Activated CD4-positive, alpha-beta T cell treated with anti-CD3 and anti-CD28 coated beads, Interleukin-2, amount 10 ng/mL, durations not matched to agents 7 days and 5 days (primary cell): ENCODE results near the gene OR2W1. TPM values are rescaled to one million over a fixed set of nuclear protein-coding genes. Genes with fewer than 3 reads are reported as not detected.

ENCODE experiments used
- CTCF ChIA-PET: fragments of 350-600 bp; sonication (Branson Sonifier 250); formaldehyde crosslinking; loops from one replicate; lab custom pipeline; 2021; ENCODE audit warnings: antibody characterized with exemption; lab: Charles Lee
- POLR2A ChIA-PET: fragments of 350-600 bp; sonication (Branson Sonifier 250); formaldehyde crosslinking; loops from one replicate; lab custom pipeline; 2021; ENCODE audit warnings: antibody characterized with exemption; lab: Charles Lee
- DNase-seq: peaks from one replicate; pipeline ENCODE4 v3.0.0-alpha.2; 2020
- H3K27ac Mint-ChIP-seq: one replicate; pipeline ENCODE4 v1.8.0; 2021; ENCODE audit warnings: mild to moderate bottlenecking, moderate library complexity, mixed read lengths
- H3K27me3 Mint-ChIP-seq: one replicate; pipeline ENCODE4 v1.8.0; 2021; ENCODE audit warnings: mixed read lengths
- H3K36me3 Mint-ChIP-seq: one replicate; pipeline ENCODE4 v1.8.0; 2021; ENCODE audit warnings: low read depth, mixed read lengths
- H3K4me1 Mint-ChIP-seq: one replicate; pipeline ENCODE4 v1.8.0; 2021; ENCODE audit warnings: mixed read lengths
- H3K4me3 Mint-ChIP-seq: one replicate; pipeline ENCODE4 v1.8.0; 2021; ENCODE audit warnings: mild to moderate bottlenecking, moderate library complexity, mixed read lengths
- H3K9me3 Mint-ChIP-seq: one replicate; pipeline ENCODE4 v1.8.0; 2021; ENCODE audit warnings: mixed read lengths
- total RNA-seq, 2 experiments: library from RNA; stranded (reverse); gene quantifications; one replicate each; pipeline ENCODE4 v1.2.3, GENCODE V29; 2021

Gene OR2W1
- total RNA-seq, 2 experiments from 2014 or later, result not detected

- DNase-seq, result no peak
- H3K4me3 Mint-ChIP-seq, result peak overlapping the region; percentile 84
- CTCF ChIA-PET, result interaction anchor here (1.0 kb wide), 1 partner anchor 154 kb away, joined by 3 read pairs; no protein-coding TSS in a partner anchor
- peaks cover 18% of the 10 kb centered on the region for H3K4me1 Mint-ChIP-seq
- H3K9me3 Mint-ChIP-seq, result peaks cover 3% of the 10 kb centered on the region
- no peak overlapping the region for H3K27ac Mint-ChIP-seq
- POLR2A ChIA-PET, result no interaction called here
- H3K27me3 Mint-ChIP-seq, result peaks cover 45% of the 10 kb centered on the region
- peaks cover 6% of the 10 kb centered on the region for H3K36me3 Mint-ChIP-seq
These were observed 27.6 kb downstream of the OR2W1 start for GRCh38 chr6:29017428-29017802.

DNA sequence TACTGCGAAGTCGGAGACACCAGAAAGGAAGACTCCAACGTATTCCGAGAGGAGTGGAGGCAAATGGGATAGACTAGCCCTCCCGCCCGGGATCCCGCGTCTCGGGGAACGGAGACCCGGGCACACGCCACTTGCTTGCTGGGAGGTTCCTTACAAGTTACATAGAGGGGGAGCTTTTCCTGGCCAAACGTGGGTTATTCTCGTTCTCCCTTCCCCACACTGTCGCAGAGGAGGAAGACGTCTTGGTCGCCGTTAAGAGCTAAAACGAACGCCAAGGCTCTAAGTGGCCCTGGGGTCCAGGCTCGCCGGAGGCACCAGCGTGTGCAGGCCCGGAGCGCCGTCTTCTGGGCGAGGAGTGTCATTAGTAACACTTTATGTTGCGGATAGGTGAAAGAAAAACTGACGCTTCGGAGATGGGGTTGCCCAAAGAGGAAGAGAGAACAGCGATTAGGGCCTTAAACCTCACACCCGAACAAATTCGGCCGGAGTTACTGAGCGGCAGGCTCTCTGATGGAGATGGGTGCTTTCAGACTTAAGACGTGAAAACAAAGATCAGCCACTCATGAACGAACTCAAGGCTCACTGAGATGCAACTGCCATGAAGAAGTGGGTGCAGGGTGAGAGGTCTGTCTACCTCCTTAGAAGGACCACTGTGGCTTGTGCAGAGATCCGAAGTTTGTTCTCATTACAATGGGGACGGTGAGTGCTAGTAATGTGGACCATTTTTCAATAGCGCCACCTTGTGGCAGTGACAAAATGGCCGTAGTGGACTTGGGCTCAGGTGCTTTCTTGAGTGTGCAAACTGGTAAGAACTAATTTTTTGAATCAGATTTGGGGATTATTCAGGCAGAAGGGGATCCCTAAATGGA is 28.2 kb downstream of the OR2W1 start:
- POLR2A ChIA-PET, result interaction anchor here (0.6 kb wide), 1 partner anchor 32 kb away, joined by 4 read pairs; no protein-coding TSS in a partner anchor
- peaks cover 40% of the 10 kb centered on the region for H3K27me3 Mint-ChIP-seq

GRCh38 chr6:29014729-29015608 is 30.0 kb downstream of the OR2W1 start:
- Mint-ChIP-seq H3K9me3 (peaks cover 3% of the 10 kb centered on the region), H3K4me3 (peak overlapping the region; percentile 84), H3K27ac (no peak overlapping the region), H3K27me3 (peaks cover 35% of the 10 kb centered on the region), H3K36me3 (peaks cover 8% of the 10 kb centered on the region), H3K4me1 (peaks cover 31% of the 10 kb centered on the region)
- DNase-seq, result no peak
- POLR2A ChIA-PET, result interaction anchor here (0.9 kb wide), 1 partner anchor 179 kb away, joined by 4 read pairs; no protein-coding TSS in a partner anchor
- CTCF ChIA-PET, result interaction anchor here (0.9 to 6.5 kb wide), 12 partner anchors 14 to 425 kb away, joined by 3 to 72 read pairs (median 6); no protein-coding TSS in a partner anchor

More for the DNA sequence above, 28.2 kb downstream of the OR2W1 start:
- Mint-ChIP-seq H3K27ac (peak overlapping the region; percentile 89), H3K4me3 (peak overlapping the region; percentile 84), H3K36me3 (peaks cover 6% of the 10 kb centered on the region), H3K9me3 (peaks cover 3% of the 10 kb centered on the region), H3K4me1 (peaks cover 22% of the 10 kb centered on the region)
- CTCF ChIA-PET, result interaction anchor here (0.7 to 6.5 kb wide), 17 partner anchors 9 to 427 kb away, joined by 3 to 72 read pairs (median 4); no protein-coding TSS in a partner anchor
- peak; percentile 89 for DNase-seq

DNA sequence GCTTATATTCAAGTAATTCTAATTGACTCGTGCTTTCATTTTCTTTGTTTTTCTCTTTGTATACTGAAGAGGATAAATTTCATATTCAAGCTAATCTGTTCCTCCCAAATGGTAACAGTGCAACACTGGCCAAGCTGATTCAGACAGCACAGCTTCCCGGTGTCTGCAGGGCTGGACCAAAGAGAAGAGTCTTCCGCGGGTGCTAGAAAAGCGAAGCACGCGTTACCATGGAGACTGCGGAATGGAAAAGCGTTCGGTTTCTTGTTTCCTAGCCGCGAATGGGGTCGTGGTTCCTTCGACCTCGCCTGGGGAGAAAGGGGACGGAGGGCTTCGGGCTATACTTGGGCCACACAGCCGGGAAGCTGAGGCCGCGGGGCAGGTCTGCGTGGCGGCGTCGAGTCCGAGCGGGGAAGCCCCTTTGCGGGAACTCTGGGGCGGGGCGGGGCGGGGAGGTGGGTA is 33.7 kb downstream of the OR2W1 start:
- peak overlapping the region; percentile 86 for H3K4me3 Mint-ChIP-seq
- peaks cover 26% of the 10 kb centered on the region for H3K27me3 Mint-ChIP-seq
- H3K9me3 Mint-ChIP-seq, result peaks cover 3% of the 10 kb centered on the region
- peak; percentile 69 for DNase-seq
- POLR2A ChIA-PET, result no interaction called here
- H3K4me1 Mint-ChIP-seq, result peaks cover 23% of the 10 kb centered on the region
- H3K36me3 Mint-ChIP-seq, result peaks cover 9% of the 10 kb centered on the region
- CTCF ChIA-PET, result interaction anchor here (0.6 to 6.5 kb wide), 3 partner anchors 31 to 437 kb away, joined by 3 to 72 read pairs (median 5); no protein-coding TSS in a partner anchor
- H3K27ac Mint-ChIP-seq, result peak overlapping the region; percentile 82

- H3K27ac Mint-ChIP-seq, result no peak overlapping the region
- no peak overlapping the region for H3K4me3 Mint-ChIP-seq
- peaks cover 11% of the 10 kb centered on the region for H3K9me3 Mint-ChIP-seq
- peaks cover 26% of the 10 kb centered on the region for H3K27me3 Mint-ChIP-seq
- CTCF ChIA-PET, result interaction anchor here (1.4 kb wide), 1 partner anchor 171 kb away, joined by 3 read pairs; no protein-coding TSS in a partner anchor
- no peak for DNase-seq
- POLR2A ChIA-PET, result no interaction called here
- peaks cover 20% of the 10 kb centered on the region for H3K36me3 Mint-ChIP-seq
- H3K4me1 Mint-ChIP-seq, result peaks cover 34% of the 10 kb centered on the region
These were observed 35.6 kb downstream of the OR2W1 start for GRCh38 chr6:29009358-29009757.

DNA sequence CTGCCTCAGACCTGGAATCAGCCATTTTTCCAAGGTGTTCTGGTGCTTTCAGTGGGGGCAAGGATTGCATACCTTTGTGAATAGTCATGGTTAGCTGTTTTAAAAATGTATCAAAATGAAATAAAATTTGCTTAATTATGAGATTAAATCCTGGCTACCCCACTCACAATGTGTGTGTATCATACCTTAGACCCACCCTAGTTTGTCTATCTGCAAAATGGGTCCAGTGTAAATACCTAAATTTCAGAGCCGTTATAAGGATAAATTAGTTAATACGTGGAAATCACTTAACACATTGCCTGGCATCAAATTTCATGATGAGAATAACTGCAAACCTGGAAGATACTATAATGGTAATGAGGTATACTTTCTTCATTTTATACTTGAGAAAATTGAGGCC is 36.9 kb downstream of the OR2W1 start:
- ChIA-PET POLR2A (no interaction called here), CTCF (interaction anchor here (1.6 kb wide), 1 partner anchor 8 kb away, joined by 3 read pairs; no protein-coding TSS in a partner anchor)

DNA sequence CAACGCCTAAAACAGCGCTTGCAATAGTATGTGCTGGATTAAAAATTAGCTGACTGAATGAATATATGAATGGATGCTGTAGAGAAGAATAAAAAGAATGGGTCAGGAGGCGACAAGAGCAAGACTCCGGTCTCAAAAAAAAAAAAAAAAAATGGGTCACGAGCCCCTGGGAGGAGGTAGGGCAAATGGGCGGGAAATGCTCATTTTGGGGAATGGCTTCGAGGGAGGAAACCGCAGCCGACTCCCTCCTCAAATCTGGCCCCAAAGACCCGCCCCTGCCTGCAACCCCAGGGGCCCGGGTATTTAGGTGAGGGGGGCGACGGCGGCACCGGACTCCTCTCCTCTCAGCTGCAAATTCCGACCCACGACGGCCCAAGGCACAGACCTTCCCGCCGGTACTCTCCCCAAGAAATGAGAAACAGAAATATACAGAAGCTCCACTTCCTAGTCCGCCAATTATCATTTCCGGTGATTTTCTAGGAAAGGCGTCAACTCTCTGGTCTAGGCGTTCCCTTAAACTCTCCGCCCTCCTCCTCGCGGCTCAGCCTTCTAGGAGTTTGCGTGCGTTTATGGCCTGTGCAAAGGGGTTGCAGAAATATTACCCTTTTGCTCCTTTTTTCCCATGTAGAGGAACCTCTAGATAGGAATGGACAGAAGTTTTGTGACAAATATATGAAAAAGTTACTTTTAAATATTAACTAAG is 39.6 kb downstream of the OR2W1 start, which contains the start of gene ZNF311:
TSS of gene ZNF311 (minus strand) at position 133 of the 703 bp plus-strand sequence. CDS start 1,361 bp downstream, outside the sequence.
- peaks cover 17% of the 10 kb centered on the region for H3K9me3 Mint-ChIP-seq
- H3K36me3 Mint-ChIP-seq, result peaks cover 23% of the 10 kb centered on the region
- H3K4me1 Mint-ChIP-seq, result peaks cover 28% of the 10 kb centered on the region
- peaks cover 9% of the 10 kb centered on the region for H3K27me3 Mint-ChIP-seq
- DNase-seq, result peak; percentile 62
- peak within 1 kb of the TSS; percentile 90 for H3K27ac Mint-ChIP-seq
- ChIA-PET CTCF (no interaction called here), POLR2A (interaction anchor here (0.6 kb wide), 1 partner anchor 11 kb away, joined by 3 read pairs; no protein-coding TSS in a partner anchor)
- H3K4me3 Mint-ChIP-seq, result peak within 1 kb of the TSS; percentile 76

More for the DNA sequence above, 36.9 kb downstream of the OR2W1 start:
- DNase-seq, result no peak
- peaks cover 40% of the 10 kb centered on the region for H3K4me1 Mint-ChIP-seq
- peaks cover 18% of the 10 kb centered on the region for H3K27me3 Mint-ChIP-seq
- H3K9me3 Mint-ChIP-seq, result peaks cover 17% of the 10 kb centered on the region
- peaks cover 25% of the 10 kb centered on the region for H3K36me3 Mint-ChIP-seq
- no peak overlapping the region for H3K4me3 Mint-ChIP-seq
- H3K27ac Mint-ChIP-seq, result no peak overlapping the region

- DNase-seq, result no peak
- CTCF ChIA-PET, result interaction anchor here (1.0 to 4.3 kb wide), 3 partner anchors 8 to 44 kb away, joined by 3 to 20 read pairs (median 3); no protein-coding TSS in a partner anchor
- Mint-ChIP-seq H3K27ac (no peak overlapping the region), H3K4me3 (no peak overlapping the region), H3K9me3 (no peaks in the 10 kb centered on the region), H3K4me1 (peaks cover 3% of the 10 kb centered on the region), H3K27me3 (peaks cover 19% of the 10 kb centered on the region), H3K36me3 (no peaks in the 10 kb centered on the region)
- POLR2A ChIA-PET, result no interaction called here
These were observed 48.0 kb downstream of the OR2W1 start for GRCh38 chr6:28996844-28997510.

DNA sequence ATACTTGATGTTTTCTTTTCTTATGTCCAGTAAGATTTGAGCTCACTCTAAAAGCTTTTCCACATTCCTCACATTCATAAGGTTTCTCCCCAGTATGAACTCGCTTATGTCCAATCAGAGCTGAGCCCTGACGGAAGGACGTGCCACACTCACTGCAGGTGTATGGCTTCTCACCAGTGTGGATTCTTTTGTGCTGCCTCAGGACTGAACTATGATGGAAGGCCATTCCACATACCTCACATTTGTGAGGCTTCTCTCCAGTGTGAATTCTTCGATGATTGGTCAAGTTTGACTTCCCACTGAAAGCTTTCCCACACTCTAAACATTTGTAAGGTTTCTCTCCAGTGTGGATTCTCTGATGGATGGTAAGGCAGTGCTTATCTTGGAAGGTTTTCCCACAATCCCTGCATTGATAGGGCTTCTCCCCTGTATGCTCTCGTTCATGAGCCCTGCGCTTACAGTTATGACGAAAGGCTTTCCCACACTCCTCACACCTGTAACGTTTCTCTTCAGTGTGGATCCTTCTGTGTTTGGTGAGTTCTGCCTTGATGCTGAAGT is 49.8 kb downstream of the OR2W1 start:
- no peak overlapping the region for H3K4me3 Mint-ChIP-seq
- H3K27me3 Mint-ChIP-seq, result peaks cover 22% of the 10 kb centered on the region
- no peak overlapping the region for H3K27ac Mint-ChIP-seq
- POLR2A ChIA-PET, result no interaction called here
- H3K36me3 Mint-ChIP-seq, result no peaks in the 10 kb centered on the region
- H3K4me1 Mint-ChIP-seq, result peaks cover 3% of the 10 kb centered on the region
- DNase-seq, result no peak
- CTCF ChIA-PET, result interaction anchor here (0.7 to 4.3 kb wide), 3 partner anchors 15 to 157 kb away, joined by 3 to 20 read pairs (median 3); no protein-coding TSS in a partner anchor
- H3K9me3 Mint-ChIP-seq, result no peaks in the 10 kb centered on the region
